ENCODE measurements around the gene IQCC.

- TF ChIP-seq, protein P1, sequence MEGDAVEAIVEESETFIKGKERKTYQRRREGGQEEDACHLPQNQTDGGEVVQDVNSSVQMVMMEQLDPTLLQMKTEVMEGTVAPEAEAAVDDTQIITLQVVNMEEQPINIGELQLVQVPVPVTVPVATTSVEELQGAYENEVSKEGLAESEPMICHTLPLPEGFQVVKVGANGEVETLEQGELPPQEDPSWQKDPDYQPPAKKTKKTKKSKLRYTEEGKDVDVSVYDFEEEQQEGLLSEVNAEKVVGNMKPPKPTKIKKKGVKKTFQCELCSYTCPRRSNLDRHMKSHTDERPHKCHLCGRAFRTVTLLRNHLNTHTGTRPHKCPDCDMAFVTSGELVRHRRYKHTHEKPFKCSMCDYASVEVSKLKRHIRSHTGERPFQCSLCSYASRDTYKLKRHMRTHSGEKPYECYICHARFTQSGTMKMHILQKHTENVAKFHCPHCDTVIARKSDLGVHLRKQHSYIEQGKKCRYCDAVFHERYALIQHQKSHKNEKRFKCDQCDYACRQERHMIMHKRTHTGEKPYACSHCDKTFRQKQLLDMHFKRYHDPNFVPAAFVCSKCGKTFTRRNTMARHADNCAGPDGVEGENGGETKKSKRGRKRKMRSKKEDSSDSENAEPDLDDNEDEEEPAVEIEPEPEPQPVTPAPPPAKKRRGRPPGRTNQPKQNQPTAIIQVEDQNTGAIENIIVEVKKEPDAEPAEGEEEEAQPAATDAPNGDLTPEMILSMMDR (IDR thresholded peaks at IDR 0.05) = no peak
- no peak for TF ChIP-seq POLR2A (IDR thresholded peaks at IDR 0.05)
Observed at GRCh38 chr1:32195531-32195930, 9.9 kb upstream of the IQCC start.

Data from Peyer's patch (tissue), 4 donors.